ENCODE results near the gene CDH2. TPM values are rescaled to one million over a fixed set of nuclear protein-coding genes. Genes with fewer than 3 reads are reported as not detected.

The CDH2 gene
- polyA plus RNA-seq, 1 donor (not counting 4 experiments of a cell fraction or from before 2014, with no cell fraction given), result 0.46 TPM

DNA sequence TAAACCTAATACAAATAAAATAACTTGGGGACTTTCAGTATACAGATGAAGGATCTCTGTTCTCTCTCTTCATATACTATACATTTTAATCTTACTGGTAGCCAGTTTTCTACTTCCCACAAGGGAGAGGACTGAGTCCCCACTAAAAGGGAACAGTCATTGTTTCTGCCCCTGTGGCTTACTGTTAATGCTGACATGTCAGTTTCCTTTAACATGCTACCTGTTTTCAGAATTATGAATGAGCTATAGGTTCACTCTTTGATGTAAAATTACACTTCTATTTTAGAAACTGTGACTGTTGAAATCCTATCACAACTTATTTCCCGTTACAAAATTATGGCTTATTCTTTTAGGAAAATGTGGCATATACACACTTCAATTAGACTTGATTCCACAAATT is 207.7 kb downstream of the CDH2 start:
- Histone ChIP-seq H3K27ac (ENCODE audit: control insufficient read depth, insufficient read depth, low read length) (no peak overlapping the region), H3K9me3 (ENCODE audit: control insufficient read depth, low read depth, low read length) (no peaks in the 10 kb centered on the region), H3K4me1 (ENCODE audit: control insufficient read depth, extremely low read depth, insufficient read depth, low read length) (peaks cover 3% of the 10 kb centered on the region), H3K4me2 (ENCODE audit: control insufficient read depth, extremely low read depth, insufficient read depth, low read depth, low read length) (no peak overlapping the region), H3K9ac (ENCODE audit: control insufficient read depth, extremely low read depth, insufficient read depth, low read length) (no peak overlapping the region), H3K79me2 (ENCODE audit: control insufficient read depth, insufficient read depth, low read length) (no peaks in the 10 kb centered on the region), H3K4me3 (ENCODE audit: control insufficient read depth in 2 of 3, extremely low read depth in 1 of 3, insufficient read depth in 2 of 3, low read depth in 1 of 3, low read length in 3 of 3) (no peak overlapping the region), H3K27me3 (ENCODE audit: control insufficient read depth, extremely low read depth, insufficient read depth, low read length) (no peaks in the 10 kb centered on the region), H4K20me1 (ENCODE audit: control insufficient read depth, extremely low read depth, insufficient read depth, low read length) (no peaks in the 10 kb centered on the region), H3K36me3 (ENCODE audit: control insufficient read depth in 2 of 2, extremely low read depth in 1 of 2, insufficient read depth in 2 of 2, low read length in 2 of 2) (no peaks in the 10 kb centered on the region), H3K9me1 (ENCODE audit: control insufficient read depth, extremely low read depth, insufficient read depth, low read length) (no peaks in the 10 kb centered on the region), H2AFZ (ENCODE audit: control insufficient read depth, low read length) (no peak overlapping the region)
- TF ChIP-seq EZH2 (IDR thresholded peaks at IDR 0.05; ENCODE audit: low read length), result no peak
- no peak for TF ChIP-seq CTCF (optimal IDR thresholded peaks at IDR 0.05 in 1 of 3, IDR thresholded peaks at IDR 0.05 in 1 of 3, conservative IDR thresholded peaks at IDR 0.05 in 1 of 3; ENCODE audit: extremely low read depth in 1 of 3, insufficient read depth in 2 of 3, low read length in 3 of 3)
- DNase-seq (ENCODE audit: low read depth, low spot score) (no peak), FAIRE-seq (no peak)
- dilution Hi-C loops (cut with MboI; ENCODE audit: extremely low pct_ligation_motif_present, low sequenced_read_pairs), result no loop called here

- no peaks in the 10 kb centered on the region for H3K36me3 ChIP-seq (ENCODE audit: control insufficient read depth in 2 of 2, extremely low read depth in 1 of 2, insufficient read depth in 2 of 2, low read length in 2 of 2)
- TF ChIP-seq EZH2 (IDR thresholded peaks at IDR 0.05; ENCODE audit: low read length) (no peak), CTCF (optimal IDR thresholded peaks at IDR 0.05 in 1 of 3, IDR thresholded peaks at IDR 0.05 in 1 of 3, conservative IDR thresholded peaks at IDR 0.05 in 1 of 3; ENCODE audit: extremely low read depth in 1 of 3, insufficient read depth in 2 of 3, low read length in 3 of 3) (no peak)
- no peak overlapping the region for H3K9ac ChIP-seq (ENCODE audit: control insufficient read depth, extremely low read depth, insufficient read depth, low read length)
- no peaks in the 10 kb centered on the region for H3K79me2 ChIP-seq (ENCODE audit: control insufficient read depth, insufficient read depth, low read length)
- FAIRE-seq (no peak), DNase-seq (ENCODE audit: low read depth, low spot score) (no peak)
- no peak overlapping the region for H3K4me3 ChIP-seq (ENCODE audit: control insufficient read depth in 2 of 3, extremely low read depth in 1 of 3, insufficient read depth in 2 of 3, low read depth in 1 of 3, low read length in 3 of 3)
- H4K20me1 ChIP-seq (ENCODE audit: control insufficient read depth, extremely low read depth, insufficient read depth, low read length), result no peaks in the 10 kb centered on the region
- H3K9me1 ChIP-seq (ENCODE audit: control insufficient read depth, extremely low read depth, insufficient read depth, low read length), result no peaks in the 10 kb centered on the region
- dilution Hi-C loops (cut with MboI; ENCODE audit: extremely low pct_ligation_motif_present, low sequenced_read_pairs), result no loop called here
- H3K4me2 ChIP-seq (ENCODE audit: control insufficient read depth, extremely low read depth, insufficient read depth, low read depth, low read length), result no peak overlapping the region
- no peaks in the 10 kb centered on the region for H3K9me3 ChIP-seq (ENCODE audit: control insufficient read depth, low read depth, low read length)
- no peaks in the 10 kb centered on the region for H3K27me3 ChIP-seq (ENCODE audit: control insufficient read depth, extremely low read depth, insufficient read depth, low read length)
- no peak overlapping the region for H2AFZ ChIP-seq (ENCODE audit: control insufficient read depth, low read length)
- peaks cover 3% of the 10 kb centered on the region for H3K4me1 ChIP-seq (ENCODE audit: control insufficient read depth, extremely low read depth, insufficient read depth, low read length)
- no peak overlapping the region for H3K27ac ChIP-seq (ENCODE audit: control insufficient read depth, insufficient read depth, low read length)
These were observed 208.8 kb downstream of the CDH2 start for GRCh38 chr18:27967913-27968824.

Data from keratinocyte (primary cell).